OCI-LY1 (cell line): ENCODE data around the gene STRIP2.

ENCODE experiments used
- H2AFZ ChIP-seq: fragments of 200-600 bp; sonication (generic), shearing (Covaris generic); 2 replicates; pipeline ENCODE4 v1.6.0; 2014; ENCODE audit warnings: antibody characterized with exemption, mild to moderate bottlenecking, low read length
- H3F3A ChIP-seq: fragments of 200-600 bp; sonication (generic), shearing (Covaris generic); 2 replicates; pipeline ENCODE4 v1.6.0; 2014; ENCODE audit warnings: mild to moderate bottlenecking, antibody characterized with exemption, low read length, moderate library complexity; ENCODE audit not compliant: insufficient read depth
- H3K27ac ChIP-seq: fragments of 200-600 bp; sonication (generic); 2 replicates; pipeline ENCODE4 v1.5.1; 2014; ENCODE audit warnings: low read length, mixed run types, mild to moderate bottlenecking, low read depth; ENCODE audit not compliant: poor library complexity, severe bottlenecking
- H3K27me3 ChIP-seq: fragments of 200-600 bp; sonication (generic); 2 replicates; pipeline ENCODE4 v1.6.0; 2014; ENCODE audit warnings: antibody characterized with exemption, mild to moderate bottlenecking, low read length, moderate library complexity; ENCODE audit not compliant: insufficient read depth
- H3K36me3 ChIP-seq: fragments of 200-600 bp; sonication (generic); 2 replicates; pipeline ENCODE4 v1.6.1; 2014; ENCODE audit warnings: mild to moderate bottlenecking, antibody characterized with exemption, low read length, moderate library complexity, mixed read lengths; ENCODE audit not compliant: insufficient read depth
- H3K4me1 ChIP-seq: fragments of 200-600 bp; sonication (generic); 2 replicates; pipeline ENCODE4 v1.5.1; 2014; ENCODE audit warnings: mild to moderate bottlenecking, low read length, moderate library complexity; ENCODE audit not compliant: insufficient read depth, severe bottlenecking
- H3K4me2 ChIP-seq: fragments of 200-600 bp; sonication (generic), shearing (Covaris generic); 2 replicates; pipeline ENCODE4 v1.6.1; 2014; ENCODE audit warnings: low read length
- H3K4me3 ChIP-seq: fragments of 200-600 bp; sonication (generic); 2 replicates; pipeline ENCODE4 v1.5.1; 2014; ENCODE audit warnings: low read length, low read depth, mild to moderate bottlenecking, mixed read lengths; ENCODE audit not compliant: poor library complexity, severe bottlenecking
- H3K79me2 ChIP-seq: fragments of 200-600 bp; shearing (Covaris generic); 2 replicates; pipeline ENCODE4 v1.6.1; 2016; ENCODE audit warnings: mixed run types, low read length, mixed read lengths; ENCODE audit not compliant: insufficient read depth
- H3K9ac ChIP-seq: fragments of 200-600 bp; sonication (generic), shearing (Covaris generic); 2 replicates; pipeline ENCODE4 v1.6.1; 2014; ENCODE audit warnings: mild to moderate bottlenecking, low read length, mixed read lengths
- H3K9me2 ChIP-seq: fragments of 200-600 bp; sonication (generic), shearing (Covaris generic); 2 replicates; pipeline ENCODE4 v1.6.1; 2014; ENCODE audit warnings: low read depth, mild to moderate bottlenecking, low read length, mixed read lengths
- H3K9me3 ChIP-seq: fragments of 200-600 bp; shearing (Covaris generic); 2 replicates; pipeline ENCODE4 v1.6.1; 2014; ENCODE audit warnings: low read length, mixed read lengths
- H4K20me1 ChIP-seq: fragments of 200-600 bp; sonication (generic), shearing (Covaris generic); 2 replicates; pipeline ENCODE4 v1.6.0; 2016; ENCODE audit warnings: mild to moderate bottlenecking, low read length; ENCODE audit not compliant: insufficient read depth
- EZH2 ChIP-seq: fragments of 200-600 bp; sonication (generic), shearing (Covaris generic); IDR thresholded peaks from 2 replicates; pipeline ENCODE4 v1.8.0; 2017; ENCODE audit warnings: borderline replicate concordance, mixed run types, mild to moderate bottlenecking, antibody characterized with exemption, low read length, moderate library complexity, mixed read lengths
- TF ChIP-seq, protein P1 (sequence below): fragments of 200-600 bp; sonication (generic), shearing (Covaris generic); IDR thresholded peaks from 2 replicates; pipeline ENCODE4 v1.5.1; 2017; ENCODE audit warnings: mild to moderate bottlenecking, antibody characterized with exemption, low read length, moderate library complexity, mixed read lengths

The STRIP2 gene

DNA sequence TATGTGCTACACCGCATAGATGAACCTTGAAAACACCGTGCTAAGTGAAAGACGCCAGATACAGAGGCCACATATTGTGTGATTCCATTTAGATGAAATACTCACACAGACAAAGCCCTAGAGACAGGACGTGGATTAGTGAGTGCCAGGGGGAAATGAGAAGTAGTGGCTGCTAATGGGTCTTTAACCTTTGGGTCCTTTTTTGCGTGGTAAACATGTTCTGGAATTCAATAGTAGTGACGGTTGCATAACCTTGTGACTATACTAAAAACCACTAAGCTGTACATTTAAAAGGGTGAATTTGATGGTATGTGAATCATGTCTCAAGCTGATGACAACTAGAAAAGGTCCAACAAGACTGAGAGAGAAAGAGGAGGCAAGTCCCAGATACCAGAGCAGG is 83.7 kb downstream of the STRIP2 start:
- TF ChIP-seq, protein P1, sequence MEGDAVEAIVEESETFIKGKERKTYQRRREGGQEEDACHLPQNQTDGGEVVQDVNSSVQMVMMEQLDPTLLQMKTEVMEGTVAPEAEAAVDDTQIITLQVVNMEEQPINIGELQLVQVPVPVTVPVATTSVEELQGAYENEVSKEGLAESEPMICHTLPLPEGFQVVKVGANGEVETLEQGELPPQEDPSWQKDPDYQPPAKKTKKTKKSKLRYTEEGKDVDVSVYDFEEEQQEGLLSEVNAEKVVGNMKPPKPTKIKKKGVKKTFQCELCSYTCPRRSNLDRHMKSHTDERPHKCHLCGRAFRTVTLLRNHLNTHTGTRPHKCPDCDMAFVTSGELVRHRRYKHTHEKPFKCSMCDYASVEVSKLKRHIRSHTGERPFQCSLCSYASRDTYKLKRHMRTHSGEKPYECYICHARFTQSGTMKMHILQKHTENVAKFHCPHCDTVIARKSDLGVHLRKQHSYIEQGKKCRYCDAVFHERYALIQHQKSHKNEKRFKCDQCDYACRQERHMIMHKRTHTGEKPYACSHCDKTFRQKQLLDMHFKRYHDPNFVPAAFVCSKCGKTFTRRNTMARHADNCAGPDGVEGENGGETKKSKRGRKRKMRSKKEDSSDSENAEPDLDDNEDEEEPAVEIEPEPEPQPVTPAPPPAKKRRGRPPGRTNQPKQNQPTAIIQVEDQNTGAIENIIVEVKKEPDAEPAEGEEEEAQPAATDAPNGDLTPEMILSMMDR = no peak
- TF ChIP-seq EZH2 = no peak
- Histone ChIP-seq H2AFZ (no peak overlapping the region), H3K27ac (no peak overlapping the region), H3K4me2 (no peak overlapping the region), H3K9me3 (no peaks in the 10 kb centered on the region), H3K4me1 (no peaks in the 10 kb centered on the region), H3K79me2 (no peaks in the 10 kb centered on the region), H3K27me3 (peaks cover 10% of the 10 kb centered on the region; the same call in 1 of the 2 replicates), H3F3A (no peaks in the 10 kb centered on the region), H3K9ac (no peak overlapping the region), H3K4me3 (no peak overlapping the region), H4K20me1 (no peaks in the 10 kb centered on the region), H3K9me2 (no peaks in the 10 kb centered on the region), H3K36me3 (no peaks in the 10 kb centered on the region)

DNA sequence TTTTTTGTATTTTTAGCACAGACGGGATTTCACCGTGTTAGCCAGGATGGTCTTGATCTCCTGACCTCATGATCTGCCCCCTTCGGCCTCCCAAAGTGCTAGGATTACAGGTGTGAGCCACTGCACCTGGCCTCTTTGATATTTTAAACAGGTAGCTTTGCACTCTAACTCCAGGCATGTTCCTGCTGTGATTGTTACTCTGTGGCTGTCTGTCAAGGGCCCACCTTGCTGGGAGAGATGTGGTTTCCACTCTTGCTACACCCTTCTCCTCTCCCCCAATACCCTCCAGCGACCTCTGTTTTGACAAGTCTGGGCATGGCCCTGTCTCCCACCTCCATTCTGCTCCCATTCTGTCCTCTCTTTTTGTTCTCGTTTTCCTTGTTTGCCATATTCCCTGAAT is 85.2 kb downstream of the STRIP2 start:
- Histone ChIP-seq H2AFZ (no peak overlapping the region), H3K27me3 (peaks cover 10% of the 10 kb centered on the region; the same call in 1 of the 2 replicates), H3K36me3 (no peaks in the 10 kb centered on the region), H3K9me2 (no peaks in the 10 kb centered on the region), H3F3A (no peaks in the 10 kb centered on the region), H3K4me2 (no peak overlapping the region), H3K9ac (no peak overlapping the region), H3K9me3 (no peaks in the 10 kb centered on the region), H3K27ac (no peak overlapping the region), H3K4me1 (no peaks in the 10 kb centered on the region), H3K4me3 (no peak overlapping the region), H4K20me1 (no peaks in the 10 kb centered on the region), H3K79me2 (no peaks in the 10 kb centered on the region)
- TF ChIP-seq, protein P1 = no peak
- no peak for TF ChIP-seq EZH2

DNA sequence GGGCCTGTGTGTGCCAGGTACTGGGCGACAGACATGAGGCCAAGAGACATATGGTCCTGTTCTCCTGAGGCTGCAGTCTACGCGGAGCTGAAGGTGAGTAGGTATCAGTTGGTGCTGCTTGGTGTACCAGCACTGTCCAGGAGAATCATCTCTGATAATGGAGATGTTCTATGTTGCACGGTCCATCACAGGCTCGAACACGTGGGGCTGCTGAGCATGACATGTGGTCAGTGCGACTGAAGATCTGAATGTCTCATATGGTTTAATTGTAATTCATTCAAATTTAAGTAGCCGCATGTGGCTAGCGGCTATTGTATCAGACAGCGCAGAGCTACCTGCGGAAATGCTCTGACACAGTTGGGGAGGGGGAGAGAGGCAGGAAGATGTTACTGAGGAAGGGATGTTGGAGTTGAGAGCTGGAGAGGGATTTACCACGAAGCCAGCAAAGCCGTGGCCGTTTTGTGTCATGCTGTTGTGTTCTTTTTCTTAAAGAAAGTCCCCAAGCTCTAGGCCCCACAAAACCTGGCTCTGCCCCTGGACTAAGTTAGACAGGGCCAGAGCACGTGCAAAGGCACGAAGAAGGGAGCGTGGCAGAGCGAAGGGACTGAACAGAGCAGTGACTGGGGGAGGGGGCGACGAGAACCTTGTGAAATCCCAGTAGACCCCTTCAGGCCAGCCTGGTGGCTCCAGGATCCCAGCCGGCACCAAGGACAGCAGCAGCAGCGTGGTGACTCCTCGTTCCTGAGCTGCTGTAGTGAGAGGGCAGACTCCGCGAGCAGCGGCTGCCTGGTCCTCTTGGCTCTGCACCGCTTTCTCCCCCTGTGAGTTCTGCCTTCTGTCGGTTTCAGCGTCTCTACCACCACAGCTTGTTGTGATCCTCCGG is 88.1 kb downstream of the STRIP2 start:
- Histone ChIP-seq H4K20me1 (no peaks in the 10 kb centered on the region), H3K9me3 (no peaks in the 10 kb centered on the region), H3K4me3 (no peak overlapping the region), H3K9ac (no peak overlapping the region), H3K4me2 (no peak overlapping the region), H3K27me3 (peaks cover 15% of the 10 kb centered on the region), H3K36me3 (no peaks in the 10 kb centered on the region), H2AFZ (no peak overlapping the region), H3K79me2 (no peaks in the 10 kb centered on the region), H3K4me1 (no peaks in the 10 kb centered on the region), H3K27ac (no peak overlapping the region), H3K9me2 (no peaks in the 10 kb centered on the region), H3F3A (no peaks in the 10 kb centered on the region)
- TF ChIP-seq, protein P1 = no peak
- TF ChIP-seq EZH2 = no peak
